ENCODE results near the gene AFAP1L1. TPM values are rescaled to one million over a fixed set of nuclear protein-coding genes. Genes with fewer than 3 reads are reported as not detected.

Gene AFAP1L1
- total and polyA plus RNA-seq, 2 donors (not counting 3 experiments of a cell fraction or from before 2014, with no cell fraction given) = 7.9 to 73.2 TPM

DNA sequence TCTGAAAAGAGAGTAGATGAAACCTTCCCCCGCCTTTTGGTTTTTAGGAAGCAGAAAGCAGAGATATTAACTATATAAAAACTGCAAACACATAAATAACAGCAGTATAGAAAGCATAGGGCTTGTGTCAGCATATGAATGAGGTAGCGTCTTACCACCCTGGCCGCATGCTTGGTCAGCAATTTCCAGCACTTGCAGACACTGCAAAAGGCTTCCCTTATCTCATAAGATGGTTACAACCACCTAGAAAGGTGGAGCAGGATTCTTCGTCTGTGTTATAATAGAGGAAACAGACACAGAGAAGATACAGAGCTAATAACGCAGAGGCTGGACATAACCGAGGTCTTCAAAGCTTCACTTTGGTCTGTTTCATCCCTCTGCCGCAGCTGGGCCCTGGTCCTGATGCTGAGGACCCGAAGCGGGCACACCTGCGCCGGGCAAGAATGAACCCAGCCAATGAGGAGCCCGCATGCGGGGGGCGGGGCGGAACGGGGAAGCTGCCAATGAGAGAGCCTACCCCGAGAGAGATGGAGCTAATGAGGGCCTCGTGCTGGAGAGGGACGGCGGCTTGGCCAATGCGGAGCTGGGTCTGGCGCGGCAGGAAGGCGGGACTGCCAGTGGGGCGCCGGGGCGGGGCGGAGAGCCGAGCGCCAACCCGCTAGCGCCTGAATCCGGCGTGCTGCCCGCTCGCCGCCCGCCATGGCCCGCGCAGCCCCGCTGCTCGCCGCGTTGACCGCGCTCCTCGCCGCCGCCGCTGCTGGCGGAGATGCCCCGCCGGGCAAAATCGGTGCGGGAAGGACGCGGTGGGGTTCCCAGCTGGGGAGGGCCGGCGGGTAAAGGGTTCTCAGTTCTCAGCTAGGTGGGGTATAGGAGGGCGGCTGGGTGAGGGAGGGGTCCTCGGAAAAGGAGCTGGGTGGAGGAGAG, 86.0 kb downstream of the AFAP1L1 start, which contains the start of gene PCYOX1L:
Gene PCYOX1L (plus strand): TSS at position 677 of the 924 bp plus-strand sequence. CDS start 23 bp downstream, at position 700.
- CTCF ChIA-PET = interaction anchor here (1.2 to 5.9 kb wide), 9 partner anchors 10 to 205 kb away, joined by 5 to 67 read pairs (median 10); partner anchors contain the start of gene GRPEL2
- TF ChIP-seq, protein P1, sequence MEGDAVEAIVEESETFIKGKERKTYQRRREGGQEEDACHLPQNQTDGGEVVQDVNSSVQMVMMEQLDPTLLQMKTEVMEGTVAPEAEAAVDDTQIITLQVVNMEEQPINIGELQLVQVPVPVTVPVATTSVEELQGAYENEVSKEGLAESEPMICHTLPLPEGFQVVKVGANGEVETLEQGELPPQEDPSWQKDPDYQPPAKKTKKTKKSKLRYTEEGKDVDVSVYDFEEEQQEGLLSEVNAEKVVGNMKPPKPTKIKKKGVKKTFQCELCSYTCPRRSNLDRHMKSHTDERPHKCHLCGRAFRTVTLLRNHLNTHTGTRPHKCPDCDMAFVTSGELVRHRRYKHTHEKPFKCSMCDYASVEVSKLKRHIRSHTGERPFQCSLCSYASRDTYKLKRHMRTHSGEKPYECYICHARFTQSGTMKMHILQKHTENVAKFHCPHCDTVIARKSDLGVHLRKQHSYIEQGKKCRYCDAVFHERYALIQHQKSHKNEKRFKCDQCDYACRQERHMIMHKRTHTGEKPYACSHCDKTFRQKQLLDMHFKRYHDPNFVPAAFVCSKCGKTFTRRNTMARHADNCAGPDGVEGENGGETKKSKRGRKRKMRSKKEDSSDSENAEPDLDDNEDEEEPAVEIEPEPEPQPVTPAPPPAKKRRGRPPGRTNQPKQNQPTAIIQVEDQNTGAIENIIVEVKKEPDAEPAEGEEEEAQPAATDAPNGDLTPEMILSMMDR (IDR thresholded peaks at IDR 0.05; ENCODE audit: extremely low read depth in 1 of 2, insufficient read depth in 1 of 2, low read depth in 1 of 2, low read length in 2 of 2) = no peak
- no peak for TF ChIP-seq FOS (IDR thresholded peaks at IDR 0.05; ENCODE audit: borderline replicate concordance, insufficient read depth, low read length)
- no peak for TF ChIP-seq GATA2 (IDR thresholded peaks at IDR 0.05; ENCODE audit: insufficient read depth, insufficient read length, low read depth, low read length)
- TF ChIP-seq EZH2 (IDR thresholded peaks at IDR 0.05; ENCODE audit: borderline replicate concordance, low read depth, low read length, severe bottlenecking) = no peak
- no peak for TF ChIP-seq JUN (IDR thresholded peaks at IDR 0.05; ENCODE audit: borderline replicate concordance, insufficient read depth, insufficient read length, low read depth)
- no peak for TF ChIP-seq MYC (IDR thresholded peaks at IDR 0.05; ENCODE audit: low read depth, low read length)
- TF ChIP-seq MAX (IDR thresholded peaks at IDR 0.05; ENCODE audit: insufficient read depth, insufficient read length) = peak; percentile 53
- TF ChIP-seq POLR2A (IDR thresholded peaks at IDR 0.05; ENCODE audit: low read depth, low read length) = peak; percentile 69
- peak; percentile 81 for TF ChIP-seq POLR2AphosphoS5 (IDR thresholded peaks at IDR 0.05; ENCODE audit: insufficient read depth, low read depth, low read length)
- Histone ChIP-seq H4K20me1 (replicated peaks; ENCODE audit: control insufficient read depth, extremely low read depth, insufficient read depth, low read length) (no peaks in the 10 kb centered on the region), H3K27ac (ENCODE audit: insufficient read depth, low read depth, low read length) (no peak within 1 kb of the TSS), H3K4me1 (ENCODE audit: control insufficient read depth, extremely low read depth, insufficient read depth, low read length) (peaks cover 3% of the 10 kb centered on the region), H3K36me3 (ENCODE audit: control insufficient read depth in 2 of 2, extremely low read depth in 1 of 2, insufficient read depth in 2 of 2, low read length in 2 of 2) (peaks cover 2 to 13% of the 10 kb centered on the region in 2 experiments), H3K4me2 (ENCODE audit: insufficient read depth, low read length) (peak within 1 kb of the TSS; percentile 65), H3K79me2 (ENCODE audit: control insufficient read depth, insufficient read depth, low read length) (peaks cover 2% of the 10 kb centered on the region), H2AFZ (ENCODE audit: low read depth, low read length) (peak within 1 kb of the TSS; percentile 92), H3K4me3 (replicated peaks in 1 of 3; ENCODE audit: insufficient read depth in 1 of 3, low read depth in 1 of 3, low read length in 3 of 3) (peak within 1 kb of the TSS; percentile 25 to 61 (median 48)), H3K9ac (replicated peaks; ENCODE audit: extremely low read depth, insufficient read depth, low read length) (peak within 1 kb of the TSS; percentile 30), H3K9me3 (replicated peaks; ENCODE audit: control insufficient read depth, insufficient read depth, low read length) (no peaks in the 10 kb centered on the region), H3K9me1 (replicated peaks; ENCODE audit: control insufficient read depth, extremely low read depth, insufficient read depth, low read length) (no peaks in the 10 kb centered on the region), H3K27me3 (ENCODE audit: control insufficient read depth in 2 of 2, insufficient read depth in 2 of 2, low read length in 2 of 2) (no peaks in the 10 kb centered on the region)
- dilution Hi-C loops (cut with MboI; ENCODE audit: extremely low pct_ligation_motif_present, low sequenced_read_pairs) = no loop called here
- intact Hi-C loops (cut with micrococcal nuclease) = loop anchor here (1.0 to 5.0 kb wide), 2 partner anchors 9 to 35 kb away; no protein-coding TSS in a partner anchor
- FAIRE-seq (peak; percentile 95), DNase-seq (ENCODE audit: low read depth, low spot score) (peak; percentile 95)
- POLR2A ChIA-PET = interaction anchor here (0.5 to 1.2 kb wide), 5 partner anchors 10 to 92 kb away, joined by 3 to 4 read pairs (median 3); no protein-coding TSS in a partner anchor
- no TSS peak for BruUV-seq (replicated peaks)
